NCI-H1105 treated with DMSO at 0.1 percent for 48 hours (cell line): ENCODE data around the gene SPACDR.
"Not testable (repeated sequence)": the region's sequence is repeated elsewhere in the genome, so short reads cannot be mapped to it uniquely, and the experiment has no call there.

ENCODE experiments used
- DNase-seq: peaks from one replicate; lab custom pipeline; 2025; lab: John Stamatoyannopoulos, UW

Gene SPACDR

GRCh38 chr7:100465702-100466311 lies 1.7 kb upstream of the SPACDR start:
- peak; percentile 63 for DNase-seq

- DNase-seq: no peak
Observed at GRCh38 chr7:100465299-100465698, 1.2 kb upstream of the SPACDR start.

DNA sequence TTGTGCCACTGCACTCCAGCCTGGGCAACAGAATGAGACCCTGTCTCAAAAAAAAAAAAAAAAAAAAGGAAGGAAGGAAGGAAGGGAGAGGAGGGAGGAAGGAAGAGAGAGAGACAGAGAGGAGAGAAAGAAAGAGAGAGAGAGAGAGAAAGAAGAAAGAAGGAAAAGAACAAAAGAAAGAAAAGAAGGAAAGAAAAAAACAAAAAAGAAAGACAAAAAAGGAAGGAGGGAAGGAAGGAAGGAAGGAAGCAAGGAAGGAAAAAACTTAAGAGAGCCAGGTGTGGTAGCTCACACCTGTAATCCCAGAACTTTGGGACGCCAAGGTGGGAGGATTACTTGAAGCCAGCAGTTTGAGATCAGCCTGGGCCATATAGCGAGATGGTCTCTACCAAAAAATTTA lies 731 bp upstream of the SPACDR start:
- no peak for DNase-seq

DNA sequence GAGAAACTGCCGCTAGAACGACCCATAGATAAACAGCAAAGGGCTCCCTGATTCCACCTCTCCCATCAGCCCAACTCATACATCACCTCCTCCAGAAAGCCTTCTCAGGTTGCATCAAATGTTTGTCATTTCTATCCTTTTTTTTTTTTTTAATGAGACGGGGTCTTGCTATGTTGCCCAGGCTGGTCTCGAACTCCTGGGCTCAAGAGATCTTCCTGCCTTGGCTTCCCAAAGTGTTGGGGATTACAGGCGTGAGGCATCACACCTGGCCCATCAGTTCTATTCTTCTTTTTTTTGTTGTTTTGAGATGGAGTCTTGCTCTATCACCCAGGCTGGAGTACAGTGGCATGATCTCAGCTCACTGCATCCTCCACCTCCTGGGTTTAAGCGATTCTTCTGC lies 7.0 kb downstream of the SPACDR start:
- no peak for DNase-seq

DNA sequence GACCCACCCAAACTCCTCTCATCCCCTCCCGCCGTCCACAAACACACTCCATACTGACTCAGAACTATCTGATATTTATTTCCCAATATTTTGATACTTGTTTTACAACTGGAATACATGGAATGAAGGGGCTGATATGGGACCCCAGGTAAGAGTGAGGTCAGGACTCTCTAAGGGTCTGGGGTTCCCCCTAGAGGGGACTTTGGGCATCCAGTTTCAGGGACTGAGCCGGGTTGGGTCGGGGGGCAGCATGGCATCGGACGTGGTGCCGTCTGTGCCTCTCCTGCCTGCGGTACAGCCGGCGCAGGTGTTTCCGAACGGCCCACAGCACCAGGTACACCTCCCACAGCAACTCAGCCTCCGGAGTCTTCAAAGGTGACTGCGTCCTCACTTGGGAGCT lies 7.5 kb downstream of the SPACDR start:
- no peak for DNase-seq

DNA sequence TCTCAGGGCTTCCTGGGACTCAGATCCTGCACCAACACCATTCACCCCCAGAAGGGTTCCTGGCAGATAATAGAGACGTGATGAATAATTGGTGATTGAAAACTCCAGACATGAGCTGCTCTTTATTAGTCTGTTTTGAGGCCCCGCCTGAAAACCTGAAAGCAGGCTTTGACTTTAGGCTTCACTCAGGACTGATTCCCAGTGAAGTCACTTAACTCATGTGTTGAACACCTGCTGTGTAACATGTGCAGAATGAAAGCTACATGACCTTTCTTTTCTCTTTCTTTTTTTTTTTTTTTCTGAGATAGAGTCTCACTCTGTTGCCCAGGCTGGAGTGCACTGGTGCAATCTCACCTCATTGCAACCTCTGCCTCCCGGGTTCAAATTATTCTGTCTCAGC lies 8.9 kb downstream of the SPACDR start:
- DNase-seq: no peak

GRCh38 chr7:100453854-100454253 lies 10.2 kb downstream of the SPACDR start:
- not testable (repeated sequence) for DNase-seq

GRCh38 chr7:100452513-100452912 lies 11.5 kb downstream of the SPACDR start:
- no peak for DNase-seq

DNA sequence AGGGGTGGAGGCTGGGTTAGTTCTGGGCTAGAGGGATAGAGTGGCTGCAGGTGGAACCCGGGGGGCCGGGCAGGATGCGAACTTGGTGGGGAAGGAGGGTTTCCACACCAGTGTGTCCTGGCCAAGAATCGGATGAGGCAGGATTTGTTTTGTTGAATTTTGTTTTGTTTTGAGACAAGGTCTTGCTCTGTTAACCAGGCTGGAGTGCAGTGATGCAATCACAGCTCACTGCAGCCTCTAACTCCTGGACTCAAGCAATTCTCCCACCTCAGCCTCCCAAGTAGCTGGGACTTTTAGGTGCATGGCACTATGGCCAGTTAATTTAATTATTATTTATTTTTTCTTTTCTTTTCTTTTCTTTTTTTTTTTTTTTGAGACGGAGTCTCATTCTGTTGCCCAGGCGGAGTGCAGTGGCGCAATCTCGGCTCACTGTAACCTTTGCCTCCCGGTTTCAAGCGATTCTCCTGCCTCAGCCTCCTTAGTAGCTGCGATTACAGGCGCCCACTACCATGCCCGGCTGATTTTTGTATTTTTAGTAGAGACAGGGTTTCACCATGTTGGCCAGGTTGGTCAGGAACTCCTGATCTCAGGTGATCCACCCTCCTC lies 14.8 kb downstream of the SPACDR start:
- no peak for DNase-seq

- not testable (repeated sequence) for DNase-seq
Observed at GRCh38 chr7:100447363-100447762, 16.7 kb downstream of the SPACDR start.

- DNase-seq: no peak
Observed at GRCh38 chr7:100446040-100446439, 18.0 kb downstream of the SPACDR start.

GRCh38 chr7:100444311-100445278 lies 19.5 kb downstream of the SPACDR start:
- DNase-seq: no peak

DNA sequence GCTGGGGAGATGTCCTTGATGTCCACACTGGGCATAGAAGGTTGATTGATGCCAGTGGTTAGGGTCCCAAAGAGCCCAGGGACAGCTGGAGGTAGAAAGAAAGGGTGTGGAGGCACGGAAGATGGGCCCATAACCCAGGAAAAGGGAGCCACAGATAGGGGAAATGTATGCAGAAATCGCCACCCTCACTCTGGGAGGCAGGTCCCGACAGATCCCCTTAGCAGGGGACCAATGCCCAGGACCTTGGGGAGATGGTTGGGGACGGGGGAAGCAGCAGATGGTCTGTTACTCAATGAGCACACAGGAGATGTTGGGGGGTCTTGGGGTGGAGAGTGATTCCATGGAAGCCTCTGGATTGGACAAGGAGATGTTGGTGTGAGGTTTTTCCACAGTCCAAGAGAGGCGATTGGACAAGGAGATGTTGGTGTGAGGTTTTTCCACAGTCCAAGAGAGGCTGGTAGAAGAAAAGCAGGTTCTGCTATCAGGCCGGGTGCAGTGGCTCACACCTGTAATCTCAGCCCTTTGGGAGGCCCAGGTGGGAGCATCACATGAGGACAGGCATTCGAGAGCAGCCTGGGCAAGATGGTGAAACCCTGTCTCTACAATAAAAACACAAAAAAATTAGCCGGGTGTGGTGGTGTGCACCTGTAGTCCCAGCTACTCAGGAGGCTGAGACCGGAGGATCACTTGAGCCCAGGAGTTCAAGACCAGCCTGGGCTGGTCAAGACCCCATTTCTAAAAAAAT lies 20.8 kb downstream of the SPACDR start:
- no peak for DNase-seq

GRCh38 chr7:100441641-100442535 lies 22.2 kb downstream of the SPACDR start:
- no peak for DNase-seq

GRCh38 chr7:100439244-100439643 lies 24.8 kb downstream of the SPACDR start:
- not testable (repeated sequence) for DNase-seq

GRCh38 chr7:100438731-100439130 lies 25.3 kb downstream of the SPACDR start:
- DNase-seq: not testable (repeated sequence)

GRCh38 chr7:100438172-100438571 lies 25.9 kb downstream of the SPACDR start:
- no peak for DNase-seq

DNA sequence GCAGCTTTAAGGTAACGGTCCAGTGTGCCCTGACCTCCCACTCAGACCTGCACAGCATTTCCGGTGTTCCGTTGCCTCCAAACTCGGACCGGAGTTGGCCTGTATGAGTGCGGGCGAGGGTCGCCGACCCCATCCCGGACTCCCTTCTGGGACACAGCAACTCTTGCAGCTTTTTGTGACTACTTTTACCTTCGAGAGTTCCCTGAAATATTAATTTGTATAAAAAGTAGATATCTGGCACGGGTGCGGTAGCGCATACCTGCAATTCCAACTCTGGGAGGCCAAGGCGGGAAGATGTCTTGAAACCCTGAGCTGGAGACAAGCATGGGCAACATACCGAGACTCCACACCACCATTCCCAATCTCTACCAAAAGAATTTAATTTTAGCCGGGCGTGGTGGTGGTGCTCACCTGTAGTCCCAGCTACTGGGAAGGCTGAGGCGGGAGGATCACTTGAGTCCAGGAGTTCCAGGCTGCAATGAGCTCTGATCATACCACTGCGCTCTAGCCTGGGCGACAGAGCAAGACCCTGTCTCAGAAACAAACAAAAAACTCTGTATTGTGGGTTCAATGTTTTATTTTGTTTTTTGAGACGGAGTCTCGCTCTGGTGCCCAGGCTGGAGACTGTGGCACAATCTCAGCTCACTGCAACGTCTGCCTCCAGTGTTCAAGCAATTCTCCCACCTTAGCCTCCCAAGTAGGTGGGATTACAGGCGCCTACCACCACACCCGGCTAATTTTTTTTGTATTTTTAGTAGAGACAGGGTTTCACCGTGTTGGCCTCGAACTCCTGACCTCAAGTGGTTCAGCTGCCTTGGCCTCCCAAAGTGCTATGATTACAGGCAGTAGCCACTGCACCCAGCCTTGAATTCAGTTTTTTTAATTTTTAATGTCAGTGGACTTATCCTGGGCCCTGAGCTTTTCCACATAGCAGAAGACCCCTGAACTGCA lies 26.6 kb downstream of the SPACDR start:
- DNase-seq: no peak

GRCh38 chr7:100435401-100436304 lies 28.4 kb downstream of the SPACDR start:
- DNase-seq: peak; percentile 23
